Measurements from ENCODE around the gene FTO. TPM values are rescaled to one million over a fixed set of nuclear protein-coding genes. Genes with fewer than 3 reads are reported as not detected.

The FTO gene
- total and polyA plus RNA-seq, 2 of the 13 experiments (the other 11 are each of a cell fraction or from before 2014, with no cell fraction given): 41.6 to 55.8 TPM

- no peak for TF ChIP-seq CEBPG (CRISPR knock-in tag; IDR thresholded peaks at IDR 0.05)
- TF ChIP-seq, protein P1, sequence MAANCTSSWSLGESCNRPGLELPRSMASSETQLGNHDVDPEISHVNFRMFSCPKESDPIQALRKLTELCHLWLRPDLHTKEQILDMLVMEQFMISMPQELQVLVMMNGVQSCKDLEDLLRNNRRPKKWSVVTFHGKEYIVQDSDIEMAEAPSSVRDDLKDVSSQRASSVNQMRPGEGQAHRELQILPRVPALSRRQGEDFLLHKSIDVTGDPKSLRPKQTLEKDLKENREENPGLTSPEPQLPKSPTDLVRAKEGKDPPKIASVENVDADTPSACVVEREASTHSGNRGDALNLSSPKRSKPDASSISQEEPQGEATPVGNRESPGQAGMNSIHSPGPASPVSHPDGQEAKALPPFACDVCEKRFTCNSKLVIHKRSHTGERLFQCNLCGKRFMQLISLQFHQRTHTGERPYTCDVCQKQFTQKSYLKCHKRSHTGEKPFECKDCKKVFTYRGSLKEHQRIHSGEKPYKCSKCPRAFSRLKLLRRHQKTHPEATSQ (CRISPR knock-in tag; IDR thresholded peaks at IDR 0.05; ENCODE audit: borderline replicate concordance): no peak
Measured at GRCh38 chr16:54152362-54153239, 448.6 kb downstream of the FTO start (continued).

GRCh38 chr16:54153240-54153934 is 449.4 kb downstream of the FTO start:
- Histone ChIP-seq H3K4me3 (replicated peaks in 1 of 3; ENCODE audit: insufficient read depth in 1 of 3, low read depth in 2 of 3, low read length in 3 of 3) (no peak overlapping the region), H2AFZ (ENCODE audit: low read length) (no peak overlapping the region), H3K4me2 (ENCODE audit: low read depth, low read length) (no peak overlapping the region), H3K79me2 (ENCODE audit: insufficient read depth, low read length) (no peaks in the 10 kb centered on the region), H3K27ac (ENCODE audit: extremely low read length, insufficient read depth, low read length) (no peak overlapping the region), H4K20me1 (ENCODE audit: insufficient read depth, low read length) (no peaks in the 10 kb centered on the region), H3K4me1 (ENCODE audit: insufficient read depth, low read length) (peaks cover 29% of the 10 kb centered on the region), H3K9me3 (ENCODE audit: low read length) (no peaks in the 10 kb centered on the region), H3K36me3 (replicated peaks in 1 of 2; ENCODE audit: control insufficient read depth in 1 of 2, insufficient read depth in 2 of 2, low read length in 2 of 2) (no peaks in the 10 kb centered on the region), H3K9ac (ENCODE audit: insufficient read depth, low read depth, low read length) (no peak overlapping the region), H3K27me3 (ENCODE audit: control insufficient read depth in 1 of 2, insufficient read depth in 2 of 2, low read length in 2 of 2) (no peaks in the 10 kb centered on the region)
- ChIA-PET POLR2A (no interaction called here), CTCF (ENCODE audit: low intra/inter-chr PET ratio, low total read pairs) (no interaction called here)
- FAIRE-seq (no peak), ATAC-seq (no peak; the same call in 2 of the 3 replicates), DNase-seq (ENCODE audit: low spot score) (no peak)
- intact Hi-C loops (cut with micrococcal nuclease; ENCODE audit: unreplicated experiment): no loop called here
- no TSS peak for BruUV-seq (replicated peaks)
- 75% methylated on average over 12 of the region's 12 CpGs for WGBS (ENCODE audit: low lambda C conversion rate)
- in situ Hi-C loops (cut with HindIII; ENCODE audit: extremely low pct_ligation_motif_present, low pct_unique_long_range_greater_than_20kb): no loop called here
- TF ChIP-seq MED8 (CRISPR knock-in tag; IDR thresholded peaks at IDR 0.05; ENCODE audit: insufficient replicate concordance) (no peak), TAF1 (CRISPR knock-in tag; IDR thresholded peaks at IDR 0.05) (no peak), JARID2 (CRISPR knock-in tag; IDR thresholded peaks at IDR 0.05; ENCODE audit: insufficient replicate concordance) (no peak), ZNF614 (CRISPR knock-in tag; IDR thresholded peaks at IDR 0.05; ENCODE audit: borderline replicate concordance) (no peak), POGZ (CRISPR knock-in tag; IDR thresholded peaks at IDR 0.05) (no peak), KDM2A (CRISPR knock-in tag; IDR thresholded peaks at IDR 0.05; ENCODE audit: borderline replicate concordance, low read depth) (no peak), SMAD9 (CRISPR knock-in tag; IDR thresholded peaks at IDR 0.05) (no peak), NR2F1 (CRISPR knock-in tag; IDR thresholded peaks at IDR 0.05) (no peak), HMG20A (CRISPR knock-in tag; IDR thresholded peaks at IDR 0.05; ENCODE audit: borderline replicate concordance) (0 out of 2 replicates have a peak, but pooled peaks have one; percentile 25), ZSCAN22 (CRISPR knock-in tag; IDR thresholded peaks at IDR 0.05) (no peak)
- TF ChIP-seq, protein P2, sequence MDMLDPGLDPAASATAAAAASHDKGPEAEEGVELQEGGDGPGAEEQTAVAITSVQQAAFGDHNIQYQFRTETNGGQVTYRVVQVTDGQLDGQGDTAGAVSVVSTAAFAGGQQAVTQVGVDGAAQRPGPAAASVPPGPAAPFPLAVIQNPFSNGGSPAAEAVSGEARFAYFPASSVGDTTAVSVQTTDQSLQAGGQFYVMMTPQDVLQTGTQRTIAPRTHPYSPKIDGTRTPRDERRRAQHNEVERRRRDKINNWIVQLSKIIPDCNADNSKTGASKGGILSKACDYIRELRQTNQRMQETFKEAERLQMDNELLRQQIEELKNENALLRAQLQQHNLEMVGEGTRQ (IDR thresholded peaks at IDR 0.05; ENCODE audit: low read depth, low read length): no peak
- TF ChIP-seq, protein P2 (CRISPR knock-in tag; IDR thresholded peaks at IDR 0.05; ENCODE audit: borderline replicate concordance): no peak
- TF ChIP-seq, protein P3, sequence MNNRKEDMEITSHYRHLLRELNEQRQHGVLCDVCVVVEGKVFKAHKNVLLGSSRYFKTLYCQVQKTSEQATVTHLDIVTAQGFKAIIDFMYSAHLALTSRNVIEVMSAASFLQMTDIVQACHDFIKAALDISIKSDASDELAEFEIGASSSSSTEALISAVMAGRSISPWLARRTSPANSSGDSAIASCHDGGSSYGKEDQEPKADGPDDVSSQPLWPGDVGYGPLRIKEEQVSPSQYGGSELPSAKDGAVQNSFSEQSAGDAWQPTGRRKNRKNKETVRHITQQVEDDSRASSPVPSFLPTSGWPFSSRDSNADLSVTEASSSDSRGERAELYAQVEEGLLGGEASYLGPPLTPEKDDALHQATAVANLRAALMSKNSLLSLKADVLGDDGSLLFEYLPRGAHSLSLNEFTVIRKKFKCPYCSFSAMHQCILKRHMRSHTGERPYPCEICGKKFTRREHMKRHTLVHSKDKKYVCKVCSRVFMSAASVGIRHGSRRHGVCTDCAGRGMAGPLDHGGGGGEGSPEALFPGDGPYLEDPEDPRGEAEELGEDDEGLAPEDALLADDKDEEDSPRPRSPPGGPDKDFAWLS (CRISPR knock-in tag; IDR thresholded peaks at IDR 0.05; ENCODE audit: borderline replicate concordance): no peak
